H1 (cell line): ENCODE results near the gene TNFSF15. TPM values are rescaled to one million over a fixed set of nuclear protein-coding genes. Genes with fewer than 3 reads are reported as not detected.

Experiments
- CTCF ChIA-PET: fragments of 300-600 bp; sonication (Branson Sonifier 250); formaldehyde crosslinking; loops from one replicate; lab custom pipeline; 2021; ENCODE audit not compliant: partially characterized antibody; lab: Charles Lee
- POLR2A ChIA-PET: fragments of 300-600 bp; sonication (Branson Sonifier 250); formaldehyde crosslinking; loops from one replicate; lab custom pipeline; 2021; ENCODE audit warnings: inconsistent platforms; ENCODE audit not compliant: partially characterized antibody; lab: Charles Lee
- DNase-seq, 2 experiments: peaks; one replicate each; pipeline versions ENCODE4 v3.0.0 to v3.0.0-alpha.2; 2010 to 2022; ENCODE audit warnings: low spot score in 2 of 2, low read depth in 1 of 2, mixed read lengths in 1 of 2
- FAIRE-seq: peaks from 2 replicates; lab custom pipeline; 2011; peaks lifted over from hg19 to GRCh38; lab: Jason Lieb, UNC
- H2AFZ ChIP-seq: 2 replicates; pipeline ENCODE4 v1.8.1; 2012; ENCODE audit warnings: low read length, inconsistent platforms
- H2AK5ac ChIP-seq: 2 replicates; pipeline ENCODE4 v1.6.1; 2013; ENCODE audit warnings: low read depth, low read length
- H2BK120ac ChIP-seq: replicated peaks from 2 replicates; pipeline ENCODE3; 2013; ENCODE audit warnings: low read depth, low read length, inconsistent platforms
- H2BK12ac ChIP-seq: 2 replicates; pipeline ENCODE4 v1.6.1; 2013; ENCODE audit warnings: low read depth, low read length
- H2BK15ac ChIP-seq: 2 replicates; pipeline ENCODE4 v1.6.1; 2013; ENCODE audit warnings: low read length
- H2BK20ac ChIP-seq: 2 replicates; pipeline ENCODE4 v1.6.1; 2013; ENCODE audit warnings: low read length
- H2BK5ac ChIP-seq: 2 replicates; pipeline ENCODE4 v1.6.1; 2013; ENCODE audit warnings: low read depth, low read length
- H3K14ac ChIP-seq: 2 replicates; pipeline ENCODE4 v1.6.1; 2013; ENCODE audit warnings: inconsistent platforms; ENCODE audit not compliant: insufficient read length
- H3K18ac ChIP-seq: 2 replicates; pipeline ENCODE4 v1.6.1; 2013; ENCODE audit warnings: low read length; ENCODE audit errors: extremely low read depth
- H3K23ac ChIP-seq: 2 replicates; pipeline ENCODE4 v1.6.1; 2013; ENCODE audit warnings: inconsistent platforms; ENCODE audit not compliant: insufficient read length
- H3K23me2 ChIP-seq: 2 replicates; pipeline ENCODE4 v1.6.1; 2013; ENCODE audit warnings: low read depth, low read length
- H3K27ac ChIP-seq: 2 replicates; pipeline ENCODE4 v1.6.1; 2011; ENCODE audit warnings: low read depth, low read length, inconsistent platforms
- H3K27me3 ChIP-seq, 4 experiments: replicated peaks in 1 of 4; 1 replicate in 1 of 4; 2 replicates in 3 of 4; pipeline versions ENCODE4 v1.6.1 to v1.8.1; 2011 to 2013; ENCODE audit warnings: low read length in 3 of 4, mild to moderate bottlenecking in 3 of 4, inconsistent platforms in 2 of 4, mixed read lengths in 2 of 4, moderate library complexity in 1 of 4; ENCODE audit not compliant: control insufficient read depth in 3 of 4, insufficient read depth in 3 of 4; ENCODE audit errors: extremely low read depth in 1 of 4
- H3K36me3 ChIP-seq, 4 experiments: 2 replicates each; pipeline versions ENCODE4 v1.6.1 to v1.8.1; 2011 to 2013; ENCODE audit warnings: mild to moderate bottlenecking in 4 of 4, low read length in 3 of 4, moderate library complexity in 2 of 4, control low read depth in 1 of 4, inconsistent platforms in 1 of 4; ENCODE audit not compliant: insufficient read depth in 4 of 4, control insufficient read depth in 2 of 4
- H3K4ac ChIP-seq: replicated peaks from 2 replicates; pipeline ENCODE3; 2013; ENCODE audit warnings: low read length, low read depth, mixed read lengths, inconsistent platforms; ENCODE audit not compliant: insufficient read length
- H3K4me1 ChIP-seq, 4 experiments: replicated peaks in 1 of 4; 1 replicate in 1 of 4; 2 replicates in 3 of 4; pipeline versions ENCODE4 v1.6.1 to v1.8.1; 2011 to 2013; ENCODE audit warnings: low read length in 3 of 4, inconsistent platforms in 2 of 4, mixed read lengths in 1 of 4; ENCODE audit not compliant: insufficient read depth in 4 of 4, control insufficient read depth in 3 of 4
- H3K4me2 ChIP-seq, 2 experiments: 2 replicates each; pipeline versions ENCODE4 v1.6.1 to v1.8.1; 2011 to 2013; ENCODE audit warnings: low read depth in 2 of 2, low read length in 2 of 2, control low read depth in 1 of 2, inconsistent platforms in 1 of 2, mild to moderate bottlenecking in 1 of 2; ENCODE audit not compliant: insufficient read depth in 1 of 2
- H3K4me3 ChIP-seq, 4 experiments: fragments of 200-600, 300-600 bp in 1 of 4; sonication (generic), shearing (Covaris generic), sonication (Bioruptor Twin) in 1 of 4; 2 replicates each; pipeline versions ENCODE4 v1.5.1 to v1.8.1; 2011 to 2016; ENCODE audit warnings: low read length in 4 of 4, low read depth in 3 of 4, control low read depth in 2 of 4, inconsistent platforms in 2 of 4, mild to moderate bottlenecking in 2 of 4, mixed read lengths in 1 of 4, moderate library complexity in 1 of 4; ENCODE audit not compliant: insufficient read depth in 2 of 4; ENCODE audit errors: extremely low read depth in 1 of 4
- H3K56ac ChIP-seq: replicated peaks from 2 replicates; pipeline ENCODE3; 2013; ENCODE audit warnings: low read depth, mild to moderate bottlenecking, mixed read lengths, low read length, inconsistent platforms; ENCODE audit not compliant: insufficient read length
- H3K79me1 ChIP-seq: 2 replicates; pipeline ENCODE4 v1.6.1; 2013; ENCODE audit warnings: low read depth, low read length, control low read depth
- H3K79me2 ChIP-seq, 2 experiments: 2 replicates each; pipeline versions ENCODE4 v1.6.1 to v1.8.1; 2012 to 2013; ENCODE audit warnings: low read length in 2 of 2, mild to moderate bottlenecking in 2 of 2, inconsistent platforms in 1 of 2; ENCODE audit not compliant: insufficient read depth in 2 of 2, control insufficient read depth in 1 of 2
- H3K9ac ChIP-seq, 4 experiments: replicated peaks in 1 of 4; 1 replicate in 1 of 4; 2 replicates in 3 of 4; pipeline versions ENCODE4 v1.6.1 to v1.8.1; 2011 to 2013; ENCODE audit warnings: low read depth in 3 of 4, low read length in 3 of 4, control low read depth in 2 of 4, mild to moderate bottlenecking in 2 of 4, moderate library complexity in 2 of 4, inconsistent platforms in 1 of 4; ENCODE audit errors: extremely low read depth in 1 of 4
- H3K9me3 ChIP-seq, 2 experiments: 2 replicates each; pipeline versions ENCODE4 v1.6.1 to v1.8.1; 2012 to 2013; ENCODE audit warnings: mild to moderate bottlenecking in 2 of 2, moderate library complexity in 2 of 2, control low read depth in 1 of 2, inconsistent platforms in 1 of 2, low read depth in 1 of 2, low read length in 1 of 2, mixed read lengths in 1 of 2; ENCODE audit not compliant: insufficient read depth in 2 of 2
- H4K20me1 ChIP-seq, 2 experiments: replicated peaks in 1 of 2; 2 replicates each; pipeline versions ENCODE3 to v1.8.1; 2011 to 2013; ENCODE audit warnings: inconsistent platforms in 2 of 2, low read length in 2 of 2, mild to moderate bottlenecking in 1 of 2; ENCODE audit not compliant: insufficient read depth in 2 of 2, control insufficient read depth in 1 of 2
- H4K5ac ChIP-seq: 2 replicates; pipeline ENCODE4 v1.6.1; 2013; ENCODE audit warnings: low read length, low read depth, mixed read lengths, inconsistent platforms; ENCODE audit not compliant: insufficient read length
- H4K8ac ChIP-seq: 2 replicates; pipeline ENCODE4 v1.8.0; 2013; ENCODE audit warnings: mild to moderate bottlenecking, moderate library complexity, low read length, inconsistent platforms; ENCODE audit not compliant: insufficient read depth; ENCODE audit errors: extremely low read depth
- H4K91ac ChIP-seq: replicated peaks from 2 replicates; pipeline ENCODE3; 2013; ENCODE audit warnings: low read length, mixed read lengths, inconsistent platforms; ENCODE audit not compliant: insufficient read length
- ASH2L ChIP-seq: fragments of 200-600, 300-600 bp; sonication (generic); IDR thresholded peaks from one replicate; pipeline ENCODE4 v1.7.1; 2017; ENCODE audit warnings: low read length
- ATF3 ChIP-seq: IDR thresholded peaks from 2 replicates; pipeline ENCODE4 v1.6.1; 2011; ENCODE audit warnings: low read depth, mild to moderate bottlenecking, low read length; ENCODE audit not compliant: insufficient read depth
- CBX5 ChIP-seq: fragments of 300-800, 300-1000 bp; sonication (generic); IDR thresholded peaks from 2 replicates; pipeline ENCODE4 v1.7.1; 2016; ENCODE audit warnings: antibody characterized with exemption, low read length, low read depth
- EZH2 ChIP-seq: fragments of 200-600 bp; sonication (generic); IDR thresholded peaks from 2 replicates; pipeline ENCODE4 v1.7.1; 2012; ENCODE audit warnings: low read depth, mild to moderate bottlenecking, moderate library complexity, low read length, inconsistent platforms; ENCODE audit not compliant: severe bottlenecking
- GABPA ChIP-seq: IDR thresholded peaks from 2 replicates; pipeline ENCODE4 v1.6.1; 2011; ENCODE audit warnings: mild to moderate bottlenecking, low read length, moderate library complexity, borderline replicate concordance; ENCODE audit not compliant: insufficient read depth
- HDAC6 ChIP-seq: IDR thresholded peaks from one replicate; pipeline ENCODE4 v1.7.1; 2012; ENCODE audit warnings: low read depth, mild to moderate bottlenecking, inconsistent platforms, low read length, moderate library complexity
- JUN ChIP-seq: IDR thresholded peaks from 2 replicates; pipeline ENCODE4 v1.6.1; 2011; ENCODE audit warnings: low read depth, mild to moderate bottlenecking, improper control_type of control experiment, low read length
- KDM4A ChIP-seq: IDR thresholded peaks from one replicate; pipeline ENCODE4 v1.7.1; 2012; ENCODE audit warnings: low read depth, mild to moderate bottlenecking, moderate library complexity, low read length, inconsistent platforms; ENCODE audit not compliant: severe bottlenecking
- NANOG ChIP-seq: IDR thresholded peaks from 2 replicates; pipeline ENCODE4 v1.6.1; 2011; ENCODE audit warnings: low read length, low read depth, mild to moderate bottlenecking, inconsistent platforms; ENCODE audit not compliant: insufficient read depth, poor library complexity, severe bottlenecking
- SAP30 ChIP-seq: fragments of 300-600 bp; sonication (generic); IDR thresholded peaks from 2 replicates; pipeline ENCODE4 v1.7.1; 2012; ENCODE audit warnings: low read length, moderate library complexity, mild to moderate bottlenecking, inconsistent platforms; ENCODE audit not compliant: insufficient read depth, insufficient replicate concordance
- TAF1 ChIP-seq: IDR thresholded peaks from 2 replicates; pipeline ENCODE4 v1.6.1; 2011; ENCODE audit warnings: mild to moderate bottlenecking, low read depth, low read length
- YY1 ChIP-seq: IDR thresholded peaks from 2 replicates; pipeline ENCODE4 v1.6.1; 2011; ENCODE audit warnings: low read depth, mild to moderate bottlenecking, low read length
- WGBS, 2 experiments: shearing (Covaris generic) in 1 of 2; methylation state at CpG; one replicate each; pipeline versions ENCODE4 v1.1.6 to v1.1.7; 2013 to 2015; ENCODE audit warnings: low lambda C conversion rate in 2 of 2, mixed read lengths in 2 of 2, inconsistent platforms in 1 of 2, low coverage in 1 of 2, missing lambda C conversion rate in 1 of 2; ENCODE audit not compliant: insufficient replicate concordance in 2 of 2, insufficient coverage in 1 of 2, insufficient read length in 1 of 2; ENCODE audit errors: extremely low coverage in 1 of 2, missing lambda C conversion rate in 1 of 2; 5-methylcytosine and 5-hydroxymethylcytosine counted together
- polyA plus RNA-seq, 7 experiments: library from polyadenylated mRNA; depleted of rRNA in 3 of 7; stranded (reverse) in 5 of 7; unstranded in 2 of 7; fragments of >200 nt in 5 of 7; fragments of 200-250 nt in 2 of 7; gene quantifications; 1 replicate in 5 of 7; 2 replicates in 1 of 7; 4 replicates in 1 of 7; pipeline versions ENCODE4 v1.2.1 to v1.2.3, GENCODE V29; 2011 to 2013; ENCODE audit warnings: missing spikeins in 2 of 7, mixed read lengths in 2 of 7
- total RNA-seq: library from RNA; stranded (reverse); fragmentation: NEBNext Ultra II Directional; extraction: Animal tissue kit (Norgen Biotek cat#: 25700); gene quantifications from 2 replicates; pipeline ENCODE4 v1.2.1, GENCODE V29; 2021

TNFSF15 gene
- total and polyA plus RNA-seq, 2 of the 8 experiments (the other 6 are each of a cell fraction or from before 2014, with no cell fraction given) = 0.09 to 0.17 TPM

DNA sequence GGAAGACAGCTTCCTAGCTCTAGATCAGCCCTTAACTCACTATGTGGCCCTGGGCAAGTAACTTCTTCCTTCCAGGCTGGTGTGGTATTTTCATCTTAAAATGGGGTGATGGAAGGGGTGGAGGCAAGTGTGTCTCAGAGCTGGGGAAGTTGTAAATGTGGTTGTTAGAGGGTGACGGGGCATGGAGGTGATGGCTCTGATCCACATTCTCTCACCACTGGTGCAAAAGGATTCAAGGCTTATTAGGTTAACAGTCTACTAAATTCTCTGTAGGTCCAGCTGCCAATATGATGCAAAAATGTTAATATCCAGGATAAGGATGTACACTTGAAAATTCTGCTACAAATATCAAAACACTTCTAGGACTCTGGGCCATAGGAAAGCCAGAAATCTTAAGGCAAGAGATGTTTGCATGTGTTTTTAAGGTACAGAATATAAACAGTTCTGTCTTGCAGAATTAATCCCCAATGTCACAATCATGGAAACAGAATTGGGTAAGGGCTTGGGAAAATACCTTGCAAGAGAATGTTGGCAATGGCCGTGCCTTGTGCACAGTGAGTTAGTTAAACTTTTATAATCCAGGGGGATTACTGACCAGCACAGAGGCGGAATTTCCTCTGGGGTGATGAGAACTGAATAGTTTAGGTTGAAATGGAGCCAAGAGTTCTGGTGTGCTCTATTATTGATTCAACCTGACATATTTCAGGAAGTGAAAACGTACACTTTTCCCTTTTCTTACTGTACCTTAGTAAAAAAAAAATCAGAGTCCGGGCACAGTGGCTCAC is 19.8 kb downstream of the TNFSF15 start:
- Histone ChIP-seq H4K20me1 (no peaks in the 10 kb centered on the region), H3K14ac (no peak overlapping the region), H3K4me3 (no peak overlapping the region), H3K23me2 (no peaks in the 10 kb centered on the region), H4K8ac (no peak overlapping the region), H3K27me3 (no peaks in the 10 kb centered on the region), H3K36me3 (no peaks in the 10 kb centered on the region), H3K4me2 (no peak overlapping the region), H3K79me2 (no peaks in the 10 kb centered on the region), H3K4ac (no peak overlapping the region), H2AK5ac (no peak overlapping the region), H2BK12ac (no peak overlapping the region), H3K23ac (no peak overlapping the region), H2BK15ac (no peak overlapping the region), H3K27ac (no peak overlapping the region), H3K9me3 (no peaks in the 10 kb centered on the region), H2BK5ac (no peak overlapping the region), H3K4me1 (no peaks in the 10 kb centered on the region), H2BK20ac (no peak overlapping the region), H3K79me1 (no peaks in the 10 kb centered on the region), H3K18ac (no peak overlapping the region), H4K5ac (no peak overlapping the region), H3K9ac (no peak overlapping the region), H4K91ac (no peak overlapping the region), H3K56ac (no peak overlapping the region), H2BK120ac (no peak overlapping the region), H2AFZ (no peak overlapping the region)
- ChIA-PET POLR2A (no interaction called here), CTCF (interaction anchor here (1.0 to 1.6 kb wide), 6 partner anchors 13 to 128 kb away, joined by 3 to 5 read pairs (median 4); no protein-coding TSS in a partner anchor)
- WGBS, 2 experiments = 92% methylated on average over 5 of the region's 5 CpGs; no CpG with 5 or more reads in 1 of the 2 experiments
- DNase-seq = no peak
- no peak for FAIRE-seq
- TF ChIP-seq KDM4A (no peak), CBX5 (no peak), YY1 (no peak), SAP30 (no peak), ASH2L (no peak), ATF3 (no peak), HDAC6 (no peak), TAF1 (no peak), EZH2 (no peak), GABPA (no peak), NANOG (no peak), JUN (no peak)
